Measurements from ENCODE around the gene ACSS2.

DNA sequence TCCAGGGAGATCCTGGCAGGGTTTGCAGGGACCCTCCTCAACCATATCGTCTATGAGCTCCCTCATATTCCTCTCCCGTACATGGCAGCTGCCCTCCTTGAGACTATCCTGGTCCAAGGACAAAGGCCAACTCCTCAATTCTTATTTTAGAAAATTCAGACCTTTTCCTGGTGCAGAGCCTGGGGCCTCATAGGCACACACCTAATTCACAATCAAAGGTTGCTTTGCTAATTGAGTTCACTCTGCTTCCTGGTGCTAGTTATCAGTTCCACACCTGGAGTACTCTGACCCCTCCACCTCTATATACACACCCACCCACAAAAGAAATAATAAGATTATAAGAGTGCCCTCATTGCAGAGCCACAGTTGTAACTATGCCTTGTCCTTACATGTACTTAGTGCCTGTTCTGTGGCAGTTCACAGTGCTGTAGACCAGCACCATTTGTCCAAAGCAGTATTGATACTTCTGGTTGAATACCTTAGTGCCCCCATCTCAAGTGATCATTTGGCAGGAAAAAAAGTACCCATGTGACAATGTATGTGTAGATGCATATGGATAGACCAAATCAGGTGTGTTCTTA is 40.5 kb downstream of the ACSS2 start:
- TF ChIP-seq, protein P1, sequence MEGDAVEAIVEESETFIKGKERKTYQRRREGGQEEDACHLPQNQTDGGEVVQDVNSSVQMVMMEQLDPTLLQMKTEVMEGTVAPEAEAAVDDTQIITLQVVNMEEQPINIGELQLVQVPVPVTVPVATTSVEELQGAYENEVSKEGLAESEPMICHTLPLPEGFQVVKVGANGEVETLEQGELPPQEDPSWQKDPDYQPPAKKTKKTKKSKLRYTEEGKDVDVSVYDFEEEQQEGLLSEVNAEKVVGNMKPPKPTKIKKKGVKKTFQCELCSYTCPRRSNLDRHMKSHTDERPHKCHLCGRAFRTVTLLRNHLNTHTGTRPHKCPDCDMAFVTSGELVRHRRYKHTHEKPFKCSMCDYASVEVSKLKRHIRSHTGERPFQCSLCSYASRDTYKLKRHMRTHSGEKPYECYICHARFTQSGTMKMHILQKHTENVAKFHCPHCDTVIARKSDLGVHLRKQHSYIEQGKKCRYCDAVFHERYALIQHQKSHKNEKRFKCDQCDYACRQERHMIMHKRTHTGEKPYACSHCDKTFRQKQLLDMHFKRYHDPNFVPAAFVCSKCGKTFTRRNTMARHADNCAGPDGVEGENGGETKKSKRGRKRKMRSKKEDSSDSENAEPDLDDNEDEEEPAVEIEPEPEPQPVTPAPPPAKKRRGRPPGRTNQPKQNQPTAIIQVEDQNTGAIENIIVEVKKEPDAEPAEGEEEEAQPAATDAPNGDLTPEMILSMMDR (IDR thresholded peaks at IDR 0.05): no peak
- TF ChIP-seq EP300 (IDR thresholded peaks at IDR 0.05) (no peak), POLR2A (IDR thresholded peaks at IDR 0.05; ENCODE audit: low read depth) (no peak)
